C4-2B (cell line): ENCODE results near the gene PRRC2A.

Source experiments
- ZFX ChIP-seq: fragments of 450-650 bp; IDR thresholded peaks from 2 replicates; pipeline ENCODE4 v1.6.1; 2017
- TF ChIP-seq, protein P1 (sequence below): fragments of 450-650 bp; conservative IDR thresholded peaks from 2 replicates; pipeline ENCODE4 v1.5.1; 2017; ENCODE audit warnings: mild to moderate bottlenecking

GRCh38 chr6:31665501-31666336 is 45.2 kb downstream of the PRRC2A start, which contains the start of gene CSNK2B:
- TF ChIP-seq, protein P1, sequence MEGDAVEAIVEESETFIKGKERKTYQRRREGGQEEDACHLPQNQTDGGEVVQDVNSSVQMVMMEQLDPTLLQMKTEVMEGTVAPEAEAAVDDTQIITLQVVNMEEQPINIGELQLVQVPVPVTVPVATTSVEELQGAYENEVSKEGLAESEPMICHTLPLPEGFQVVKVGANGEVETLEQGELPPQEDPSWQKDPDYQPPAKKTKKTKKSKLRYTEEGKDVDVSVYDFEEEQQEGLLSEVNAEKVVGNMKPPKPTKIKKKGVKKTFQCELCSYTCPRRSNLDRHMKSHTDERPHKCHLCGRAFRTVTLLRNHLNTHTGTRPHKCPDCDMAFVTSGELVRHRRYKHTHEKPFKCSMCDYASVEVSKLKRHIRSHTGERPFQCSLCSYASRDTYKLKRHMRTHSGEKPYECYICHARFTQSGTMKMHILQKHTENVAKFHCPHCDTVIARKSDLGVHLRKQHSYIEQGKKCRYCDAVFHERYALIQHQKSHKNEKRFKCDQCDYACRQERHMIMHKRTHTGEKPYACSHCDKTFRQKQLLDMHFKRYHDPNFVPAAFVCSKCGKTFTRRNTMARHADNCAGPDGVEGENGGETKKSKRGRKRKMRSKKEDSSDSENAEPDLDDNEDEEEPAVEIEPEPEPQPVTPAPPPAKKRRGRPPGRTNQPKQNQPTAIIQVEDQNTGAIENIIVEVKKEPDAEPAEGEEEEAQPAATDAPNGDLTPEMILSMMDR: no peak
- peak; percentile 57; the same call in 1 of the 2 replicates for TF ChIP-seq ZFX
